KMS-11 (cell line): ENCODE measurements around the gene TNNI3K.

Experiments
- H2AFZ ChIP-seq: fragments of 200-600 bp; sonication (generic); 2 replicates; pipeline ENCODE4 v1.6.1; 2016; ENCODE audit warnings: antibody characterized with exemption, mixed run types, low read depth
- H3K27ac ChIP-seq: fragments of 200-600 bp; sonication (generic); 2 replicates; pipeline ENCODE4 v1.6.1; 2016; ENCODE audit warnings: mild to moderate bottlenecking, mixed run types
- H3K27me3 ChIP-seq: fragments of 200-600 bp; sonication (generic); 2 replicates; pipeline ENCODE4 v1.6.1; 2017; ENCODE audit warnings: mild to moderate bottlenecking, low read depth, mixed run types, moderate library complexity; ENCODE audit not compliant: insufficient read depth
- H3K36me3 ChIP-seq: fragments of 200-600 bp; sonication (generic); 2 replicates; pipeline ENCODE4 v1.6.1; 2017; ENCODE audit warnings: mild to moderate bottlenecking, mixed run types; ENCODE audit not compliant: insufficient read depth
- H3K4me1 ChIP-seq: fragments of 200-600 bp; sonication (generic); 2 replicates; pipeline ENCODE4 v1.6.1; 2016; ENCODE audit warnings: mild to moderate bottlenecking, low read depth, mixed run types; ENCODE audit not compliant: poor library complexity, severe bottlenecking
- H3K4me2 ChIP-seq: fragments of 200-600 bp; sonication (generic); 2 replicates; pipeline ENCODE4 v1.7.0; 2016; ENCODE audit warnings: mild to moderate bottlenecking, mixed run types
- H3K4me3 ChIP-seq: fragments of 200-600 bp; sonication (generic); IDR thresholded peaks from 2 replicates; pipeline ENCODE4 v1.6.1; 2017; ENCODE audit warnings: low read depth, low read length, mixed read lengths; ENCODE audit not compliant: insufficient read depth
- H3K79me2 ChIP-seq: fragments of 200-600 bp; sonication (generic); 2 replicates; pipeline ENCODE4 v1.6.1; 2016; ENCODE audit warnings: low read depth, mixed run types; ENCODE audit not compliant: insufficient read depth
- H3K9ac ChIP-seq: fragments of 200-600 bp; sonication (generic); 2 replicates; pipeline ENCODE4 v1.6.1; 2016; ENCODE audit warnings: mild to moderate bottlenecking, mixed run types
- H4K20me1 ChIP-seq: fragments of 200-600 bp; sonication (generic); 2 replicates; pipeline ENCODE4 v1.6.1; 2016; ENCODE audit warnings: mild to moderate bottlenecking, mixed run types; ENCODE audit not compliant: insufficient read depth
- TF ChIP-seq, protein P1 (sequence below): fragments of 200-600 bp; sonication (generic); conservative IDR thresholded peaks from 2 replicates; pipeline ENCODE4 v1.6.1; 2017; ENCODE audit warnings: low read depth, mild to moderate bottlenecking, antibody characterized with exemption, low read length, moderate library complexity, mixed read lengths

Gene TNNI3K

DNA sequence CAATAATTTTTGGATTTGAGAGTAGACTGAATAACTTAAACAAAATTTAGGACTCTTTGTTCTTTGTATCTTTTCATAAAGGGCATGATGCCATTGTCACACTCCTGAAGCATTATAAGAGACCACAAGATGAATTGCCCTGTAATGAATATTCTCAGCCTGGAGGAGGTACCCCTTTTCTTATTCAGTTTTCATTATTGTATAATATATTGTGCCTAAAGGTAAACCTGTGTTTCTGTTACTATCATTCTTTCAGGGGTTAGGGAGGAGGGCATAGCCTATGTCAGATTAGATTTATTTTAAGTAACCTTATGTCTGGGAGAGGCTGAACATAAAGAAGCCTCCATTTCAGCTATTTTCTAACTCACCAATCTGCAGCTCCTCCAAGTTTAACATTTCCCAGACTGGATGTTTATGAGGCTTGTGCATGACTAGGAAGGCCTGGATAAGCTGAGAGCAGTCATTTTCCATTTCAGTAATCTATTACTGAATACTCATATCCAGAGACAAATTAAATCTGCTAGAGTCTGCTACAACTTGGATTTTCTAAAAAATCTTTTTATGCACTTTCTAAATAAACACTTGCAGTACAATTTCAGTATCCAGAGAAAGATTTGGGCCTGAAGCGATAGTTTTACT, 132.1 kb downstream of the TNNI3K start:
- H3K27me3 ChIP-seq = no peaks in the 10 kb centered on the region
- H3K9ac ChIP-seq = no peak overlapping the region
- H3K4me3 ChIP-seq = no peak overlapping the region
- H3K4me2 ChIP-seq = no peak overlapping the region
- H3K27ac ChIP-seq = no peak overlapping the region
- H3K79me2 ChIP-seq = no peaks in the 10 kb centered on the region
- no peaks in the 10 kb centered on the region for H3K36me3 ChIP-seq
- no peaks in the 10 kb centered on the region for H4K20me1 ChIP-seq
- H2AFZ ChIP-seq = no peak overlapping the region
- TF ChIP-seq, protein P1, sequence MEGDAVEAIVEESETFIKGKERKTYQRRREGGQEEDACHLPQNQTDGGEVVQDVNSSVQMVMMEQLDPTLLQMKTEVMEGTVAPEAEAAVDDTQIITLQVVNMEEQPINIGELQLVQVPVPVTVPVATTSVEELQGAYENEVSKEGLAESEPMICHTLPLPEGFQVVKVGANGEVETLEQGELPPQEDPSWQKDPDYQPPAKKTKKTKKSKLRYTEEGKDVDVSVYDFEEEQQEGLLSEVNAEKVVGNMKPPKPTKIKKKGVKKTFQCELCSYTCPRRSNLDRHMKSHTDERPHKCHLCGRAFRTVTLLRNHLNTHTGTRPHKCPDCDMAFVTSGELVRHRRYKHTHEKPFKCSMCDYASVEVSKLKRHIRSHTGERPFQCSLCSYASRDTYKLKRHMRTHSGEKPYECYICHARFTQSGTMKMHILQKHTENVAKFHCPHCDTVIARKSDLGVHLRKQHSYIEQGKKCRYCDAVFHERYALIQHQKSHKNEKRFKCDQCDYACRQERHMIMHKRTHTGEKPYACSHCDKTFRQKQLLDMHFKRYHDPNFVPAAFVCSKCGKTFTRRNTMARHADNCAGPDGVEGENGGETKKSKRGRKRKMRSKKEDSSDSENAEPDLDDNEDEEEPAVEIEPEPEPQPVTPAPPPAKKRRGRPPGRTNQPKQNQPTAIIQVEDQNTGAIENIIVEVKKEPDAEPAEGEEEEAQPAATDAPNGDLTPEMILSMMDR = no peak
- no peaks in the 10 kb centered on the region for H3K4me1 ChIP-seq

DNA sequence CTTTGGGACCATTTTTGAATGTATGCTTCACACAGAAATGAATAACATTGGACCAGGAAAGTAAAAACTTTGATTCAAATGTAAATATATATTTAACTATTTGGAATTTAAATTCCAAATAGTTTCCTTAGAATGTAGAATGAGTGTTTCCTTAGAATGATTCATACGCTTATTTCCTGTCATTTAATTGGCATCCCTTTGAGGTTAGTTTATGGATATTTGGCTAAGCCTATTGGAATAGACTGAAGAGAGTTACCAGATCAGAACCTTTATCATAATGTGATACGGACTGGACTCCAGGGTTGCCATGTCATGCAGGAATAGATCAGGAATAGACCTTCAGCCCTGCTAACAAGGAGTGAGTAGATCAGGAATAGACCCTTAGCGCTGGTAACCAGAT, 133.1 kb downstream of the TNNI3K start:
- H3K4me1 ChIP-seq = no peaks in the 10 kb centered on the region
- no peaks in the 10 kb centered on the region for H3K79me2 ChIP-seq
- TF ChIP-seq, protein P1 = no peak
- no peak overlapping the region for H2AFZ ChIP-seq
- no peak overlapping the region for H3K27ac ChIP-seq
- H3K9ac ChIP-seq = no peak overlapping the region
- no peak overlapping the region for H3K4me2 ChIP-seq
- H3K36me3 ChIP-seq = no peaks in the 10 kb centered on the region
- H3K4me3 ChIP-seq = no peak overlapping the region
- H4K20me1 ChIP-seq = no peaks in the 10 kb centered on the region
- no peaks in the 10 kb centered on the region for H3K27me3 ChIP-seq

DNA sequence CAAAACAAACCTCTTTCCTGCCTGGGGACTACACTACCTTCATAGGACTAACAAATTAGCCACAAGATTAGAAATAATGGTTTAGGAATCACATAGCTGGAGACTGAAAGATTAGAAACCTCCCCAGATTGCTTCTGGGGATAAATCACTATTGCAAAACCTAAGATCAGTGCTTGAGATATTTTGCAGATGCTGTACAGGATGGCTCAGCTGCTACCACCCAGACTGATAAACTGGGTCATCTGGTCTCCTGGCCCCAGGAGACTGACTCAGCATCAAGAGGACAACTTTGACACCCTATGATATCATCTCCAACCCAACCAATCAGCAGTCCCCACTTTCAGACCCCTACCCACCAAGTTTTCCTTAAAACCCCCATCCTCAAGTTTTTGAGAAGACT, 140.2 kb downstream of the TNNI3K start:
- Histone ChIP-seq H3K4me2 (no peak overlapping the region), H3K9ac (no peak overlapping the region), H3K4me1 (no peaks in the 10 kb centered on the region), H3K36me3 (no peaks in the 10 kb centered on the region), H4K20me1 (no peaks in the 10 kb centered on the region), H3K79me2 (no peaks in the 10 kb centered on the region), H3K27ac (no peak overlapping the region), H3K27me3 (no peaks in the 10 kb centered on the region), H2AFZ (no peak overlapping the region), H3K4me3 (no peak overlapping the region)
- TF ChIP-seq, protein P1 = no peak

DNA sequence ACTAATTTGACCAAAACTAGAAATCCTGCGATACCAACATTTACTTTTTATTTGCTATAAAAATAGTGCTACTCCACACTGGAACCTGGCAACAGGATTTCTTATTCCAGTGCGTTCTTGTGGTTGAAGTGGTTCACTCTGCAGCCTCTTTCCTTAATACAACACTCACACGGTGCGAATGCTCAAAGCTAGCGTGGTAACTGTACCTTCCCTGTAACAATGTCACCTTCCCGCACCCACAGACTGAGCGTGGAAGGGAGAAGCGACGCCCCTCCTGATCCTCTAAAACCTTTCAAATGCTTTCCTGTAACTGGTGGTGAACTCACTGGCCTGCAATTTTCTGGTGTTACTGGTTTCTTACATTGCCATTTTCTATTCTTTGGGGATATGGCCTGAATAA, 145.1 kb downstream of the TNNI3K start:
- Histone ChIP-seq H4K20me1 (no peaks in the 10 kb centered on the region), H3K9ac (no peak overlapping the region), H2AFZ (no peak overlapping the region), H3K4me1 (no peaks in the 10 kb centered on the region), H3K27me3 (no peaks in the 10 kb centered on the region), H3K4me3 (no peak overlapping the region), H3K27ac (no peak overlapping the region), H3K4me2 (no peak overlapping the region), H3K36me3 (no peaks in the 10 kb centered on the region), H3K79me2 (no peaks in the 10 kb centered on the region)
- TF ChIP-seq, protein P1 = no peak
